PC-9 (cell line): ENCODE data around the gene KCNN1.

Experiments used
- CTCF ChIP-seq: fragments of 200-600 bp; sonication (generic); conservative IDR thresholded peaks from 2 replicates; pipeline ENCODE4 v1.6.1; 2017; ENCODE audit warnings: mixed run types, antibody characterized with exemption, mild to moderate bottlenecking, moderate library complexity
- EZH2 ChIP-seq: fragments of 200-600 bp; sonication (generic); IDR thresholded peaks from 2 replicates; pipeline ENCODE4 v1.8.0; 2017; ENCODE audit warnings: antibody characterized with exemption, low read depth

- TF ChIP-seq CTCF, result no peak
- no peak for TF ChIP-seq EZH2
Observed at GRCh38 chr19:18043676-18044075, 76.8 kb downstream of the KCNN1 start.
